Stimulated activated CD8-positive, alpha-beta memory T cell treated with anti-CD3 and anti-CD28 coated beads, Interleukin-12 subunit alpha, Interleukin-12 subunit beta, amount 100 ng/mL, for 1 hour (primary cell): ENCODE results near the gene TMPRSS9.
"Not testable (repeated sequence)": the region's sequence is repeated elsewhere in the genome, so short reads cannot be mapped to it uniquely, and the experiment has no call there.

ENCODE experiments used
- DNase-seq: peaks from one replicate; pipeline ENCODE4 v3.0.0-alpha.2; 2020; ENCODE audit warnings: low read depth

TMPRSS9 gene

GRCh38 chr19:2394054-2394441, 34.0 kb downstream of the TMPRSS9 start:
- DNase-seq: no peak

DNA sequence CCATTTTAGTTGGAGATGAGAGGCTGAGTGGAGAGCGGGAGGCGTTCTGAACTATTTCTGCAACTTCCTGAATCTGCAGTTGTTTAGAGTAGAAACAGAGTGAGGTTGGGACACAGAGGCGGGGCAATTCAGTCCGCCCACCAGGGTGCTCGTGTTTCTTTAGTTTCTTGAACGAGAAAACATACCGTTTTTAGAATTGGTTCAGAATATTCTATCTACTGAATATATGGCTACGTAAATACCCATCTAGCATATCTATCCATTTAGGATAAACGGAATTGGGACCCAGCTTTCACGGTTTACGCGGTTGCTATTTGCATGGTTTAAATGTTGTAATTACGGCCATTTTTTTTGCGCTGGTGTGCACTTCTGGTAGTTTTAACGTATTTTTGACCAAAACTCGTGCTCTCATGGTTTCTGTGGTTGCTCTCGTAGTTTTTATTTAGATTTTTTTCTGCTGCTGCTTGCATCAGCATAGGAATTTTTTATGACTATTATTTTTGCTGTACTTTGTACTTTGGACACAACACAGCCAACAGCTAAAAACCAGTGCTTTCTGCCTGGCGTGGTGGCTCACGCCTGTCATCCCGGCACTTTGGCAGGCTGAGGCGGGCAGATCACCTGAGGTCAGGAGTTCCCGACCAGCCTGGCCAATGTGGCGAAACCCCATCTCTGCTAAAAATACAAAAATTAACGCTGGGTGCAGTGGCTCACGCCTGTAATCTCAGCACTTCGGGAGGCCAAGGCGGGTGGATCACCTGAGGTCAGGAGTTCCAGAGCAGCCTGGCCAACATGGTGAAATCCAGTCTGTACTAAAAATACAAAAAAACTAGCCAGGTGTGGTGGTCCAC, 34.6 kb downstream of the TMPRSS9 start:
- DNase-seq: no peak

GRCh38 chr19:2395293-2395829, 35.3 kb downstream of the TMPRSS9 start:
- not testable (repeated sequence) for DNase-seq

DNA sequence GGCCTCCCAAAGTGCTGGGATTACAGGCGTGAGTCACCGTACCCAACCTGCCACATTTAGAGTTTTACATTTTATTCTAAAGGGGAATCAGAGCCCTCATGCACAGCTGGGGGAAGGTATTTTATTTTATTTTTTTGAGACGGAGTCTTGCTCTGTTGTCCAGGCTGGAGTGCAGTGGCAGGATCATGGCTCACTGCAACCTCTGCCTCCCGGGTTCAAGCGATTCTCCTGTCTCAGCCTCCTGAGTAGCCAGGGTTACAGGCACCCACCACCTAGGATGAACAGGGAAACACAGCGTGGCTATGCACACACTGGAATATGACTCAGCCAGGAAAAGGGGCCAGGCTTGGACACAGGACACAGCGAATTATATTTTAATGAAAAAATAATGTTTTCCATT, 37.1 kb downstream of the TMPRSS9 start:
- DNase-seq: not testable (repeated sequence)

DNA sequence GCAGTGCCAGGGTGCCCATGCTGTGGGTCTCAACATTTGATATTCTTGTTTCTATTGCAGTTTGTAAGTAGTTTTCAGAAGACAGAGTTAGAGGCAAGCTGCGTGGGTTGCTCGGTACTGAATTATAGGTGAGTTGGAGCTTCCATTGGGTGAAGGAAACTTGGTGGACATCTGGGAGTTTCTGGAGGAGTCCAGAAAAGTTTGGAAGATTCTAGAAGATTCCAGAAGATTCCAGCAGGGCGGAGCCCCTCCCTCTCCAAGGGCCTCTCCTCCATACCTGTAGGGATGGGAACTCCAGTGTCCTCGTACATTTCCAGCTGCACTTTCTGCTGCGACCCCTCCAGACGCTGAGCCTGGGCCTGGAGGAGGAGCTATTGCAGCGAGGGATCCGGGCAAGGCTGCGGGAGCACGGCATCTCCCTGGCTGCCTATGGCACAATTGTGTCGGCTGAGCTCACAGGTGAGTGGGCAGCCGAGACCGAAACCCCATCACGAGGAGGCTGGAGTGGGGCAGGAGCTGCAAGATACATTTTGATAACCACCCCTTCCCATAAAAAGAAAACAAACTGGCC, 38.8 kb downstream of the TMPRSS9 start:
- DNase-seq: no peak

GRCh38 chr19:2399582-2399981, 39.5 kb downstream of the TMPRSS9 start:
- no peak for DNase-seq

DNA sequence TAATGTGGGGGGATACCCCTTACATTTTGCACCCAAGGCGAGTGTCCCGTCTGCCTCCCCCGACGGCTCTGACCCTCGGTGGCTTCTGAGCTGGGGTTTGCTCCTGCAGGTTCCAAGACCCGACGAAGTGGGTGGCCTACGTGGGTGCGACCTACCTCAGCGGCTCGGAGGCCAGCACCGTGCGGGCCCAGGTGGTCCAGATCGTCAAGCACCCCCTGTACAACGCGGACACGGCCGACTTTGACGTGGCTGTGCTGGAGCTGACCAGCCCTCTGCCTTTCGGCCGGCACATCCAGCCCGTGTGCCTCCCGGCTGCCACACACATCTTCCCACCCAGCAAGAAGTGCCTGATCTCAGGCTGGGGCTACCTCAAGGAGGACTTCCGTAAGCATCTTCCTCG, 48.2 kb downstream of the TMPRSS9 start:
- no peak for DNase-seq

DNA sequence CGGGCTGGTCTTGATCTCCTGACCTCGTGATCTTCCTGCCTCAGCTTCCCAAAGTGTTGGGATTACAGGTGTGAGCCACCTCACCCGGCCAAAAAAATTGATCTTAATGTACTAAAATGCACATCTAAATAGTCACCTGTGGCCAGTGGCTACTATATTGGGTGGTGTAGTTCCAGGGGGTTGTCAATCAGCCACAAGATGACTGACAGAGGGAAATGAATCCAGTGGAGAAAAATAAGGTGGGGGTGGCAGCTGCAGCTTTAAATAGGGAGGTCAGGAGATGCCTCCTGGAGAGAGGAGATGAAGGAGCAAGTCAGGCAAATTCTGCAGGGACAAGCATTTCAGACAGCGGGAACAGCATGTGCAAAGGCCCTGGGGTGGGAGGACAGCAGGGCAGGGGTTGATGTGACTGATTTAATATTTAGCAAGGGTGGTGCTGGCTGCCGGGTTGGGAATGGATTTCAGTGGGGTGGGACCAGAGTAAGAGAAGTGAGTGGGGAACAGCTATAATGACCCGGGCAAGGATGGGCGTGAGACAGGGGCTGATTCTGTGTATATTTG, 49.4 kb downstream of the TMPRSS9 start:
- DNase-seq: no peak

- no peak for DNase-seq
Measured at GRCh38 chr19:2410023-2410422, 50.0 kb downstream of the TMPRSS9 start.

GRCh38 chr19:2411709-2412108, 51.6 kb downstream of the TMPRSS9 start:
- DNase-seq: no peak

DNA sequence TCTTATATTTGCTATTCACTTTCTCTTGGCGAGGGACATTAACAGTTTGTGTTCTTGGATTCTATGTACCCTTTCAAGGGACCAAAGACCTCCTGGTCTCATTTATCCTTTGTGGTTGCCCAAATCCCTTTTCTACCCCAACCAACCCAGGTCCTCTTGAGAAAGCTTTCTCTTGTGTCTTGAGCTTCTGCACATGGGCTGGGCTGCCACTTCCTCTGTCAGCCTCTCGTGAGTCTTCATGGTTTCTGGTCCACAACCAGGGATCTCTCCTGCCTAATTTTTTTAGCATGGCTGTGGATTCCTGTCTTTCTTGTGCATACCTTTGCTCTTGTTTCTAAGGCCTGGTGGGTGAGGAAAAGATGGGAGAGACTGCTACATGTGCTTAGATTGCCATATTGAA, 52.4 kb downstream of the TMPRSS9 start:
- DNase-seq: no peak

DNA sequence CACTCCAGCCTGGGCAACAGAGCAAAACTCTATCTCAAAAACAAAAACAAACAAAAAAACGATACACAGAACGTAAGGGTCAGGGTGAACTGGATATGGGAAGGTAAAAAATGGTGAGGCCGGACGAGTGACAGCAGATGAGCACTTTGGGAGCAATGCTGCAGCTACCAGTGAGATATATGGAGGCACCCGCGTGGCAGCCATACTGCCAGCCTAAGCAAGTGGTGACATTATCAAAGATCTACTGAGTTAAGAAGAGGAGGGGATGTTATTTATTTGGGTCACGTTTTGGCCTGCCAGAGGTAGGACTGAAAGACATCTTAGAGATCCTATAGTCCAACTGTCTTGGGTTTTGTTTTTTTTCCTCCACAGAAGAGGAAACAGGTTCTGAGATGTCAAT, 53.1 kb downstream of the TMPRSS9 start:
- DNase-seq: no peak

GRCh38 chr19:2413629-2414028, 53.6 kb downstream of the TMPRSS9 start:
- no peak for DNase-seq

GRCh38 chr19:2415281-2415972, 55.4 kb downstream of the TMPRSS9 start:
- no peak for DNase-seq

GRCh38 chr19:2415973-2416319, 55.9 kb downstream of the TMPRSS9 start:
- DNase-seq: no peak

GRCh38 chr19:2416321-2417097, 56.4 kb downstream of the TMPRSS9 start:
- DNase-seq: no peak

DNA sequence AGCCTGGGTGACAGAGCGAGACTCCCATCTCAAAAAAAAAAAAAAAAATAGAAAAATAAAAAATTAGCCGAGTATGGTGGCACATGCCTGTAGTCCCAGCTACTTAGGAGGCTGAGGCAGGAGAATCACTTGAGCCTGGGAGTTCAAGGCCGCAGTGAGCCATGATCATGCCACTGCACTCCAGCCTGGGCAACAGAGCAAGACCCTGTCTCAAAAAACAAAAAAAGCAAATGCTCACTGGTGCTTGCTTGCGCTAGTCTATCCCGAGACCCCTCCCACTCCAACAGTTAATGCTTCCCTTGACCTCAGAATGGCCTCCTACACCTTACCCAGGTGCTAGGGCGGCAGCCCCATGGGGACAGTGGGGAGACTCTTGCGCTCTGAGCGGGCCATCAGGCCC, 57.4 kb downstream of the TMPRSS9 start:
- DNase-seq: not testable (repeated sequence)

DNA sequence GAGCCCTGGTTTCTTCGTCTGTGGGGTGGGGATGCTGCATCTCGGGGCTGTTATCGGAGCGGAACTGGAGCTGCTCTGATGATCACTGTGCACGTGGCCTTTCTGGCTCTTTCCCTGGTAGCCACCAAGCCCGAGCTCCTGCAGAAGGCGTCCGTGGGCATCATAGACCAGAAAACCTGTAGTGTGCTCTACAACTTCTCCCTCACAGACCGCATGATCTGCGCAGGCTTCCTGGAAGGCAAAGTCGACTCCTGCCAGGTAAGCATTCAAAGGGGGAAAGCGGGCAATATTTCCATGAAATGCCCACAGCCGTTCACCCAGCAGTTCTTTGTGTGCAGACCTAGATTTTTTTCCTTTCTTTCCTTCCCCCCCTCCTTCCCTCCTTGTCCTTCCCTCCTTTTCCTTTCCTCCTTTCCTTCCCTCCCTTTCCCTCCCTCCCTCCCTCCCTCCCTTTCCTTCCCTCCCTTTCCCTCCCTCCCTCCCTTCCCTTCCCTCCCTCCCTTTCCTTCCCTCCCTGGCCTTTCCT, 57.9 kb downstream of the TMPRSS9 start:
- no peak for DNase-seq

GRCh38 chr19:2419754-2420153, 59.7 kb downstream of the TMPRSS9 start:
- no peak for DNase-seq

GRCh38 chr19:2420490-2420889, 60.4 kb downstream of the TMPRSS9 start:
- DNase-seq: no peak

GRCh38 chr19:2421581-2422306, 61.7 kb downstream of the TMPRSS9 start:
- no peak for DNase-seq
